GM12872 (cell line): ENCODE data around the gene SLC38A10.

Experiments
- CTCF ChIP-seq: IDR thresholded peaks from 3 replicates; pipeline ENCODE4 v1.5.1; 2011; ENCODE audit warnings: low read depth, mild to moderate bottlenecking, low read length, moderate library complexity; ENCODE audit not compliant: insufficient read depth

The SLC38A10 gene

GRCh38 chr17:81288715-81289114, 6.4 kb downstream of the SLC38A10 start:
- TF ChIP-seq CTCF = no peak

- TF ChIP-seq CTCF = no peak
Observed at GRCh38 chr17:81287741-81288430, 7.2 kb downstream of the SLC38A10 start.

DNA sequence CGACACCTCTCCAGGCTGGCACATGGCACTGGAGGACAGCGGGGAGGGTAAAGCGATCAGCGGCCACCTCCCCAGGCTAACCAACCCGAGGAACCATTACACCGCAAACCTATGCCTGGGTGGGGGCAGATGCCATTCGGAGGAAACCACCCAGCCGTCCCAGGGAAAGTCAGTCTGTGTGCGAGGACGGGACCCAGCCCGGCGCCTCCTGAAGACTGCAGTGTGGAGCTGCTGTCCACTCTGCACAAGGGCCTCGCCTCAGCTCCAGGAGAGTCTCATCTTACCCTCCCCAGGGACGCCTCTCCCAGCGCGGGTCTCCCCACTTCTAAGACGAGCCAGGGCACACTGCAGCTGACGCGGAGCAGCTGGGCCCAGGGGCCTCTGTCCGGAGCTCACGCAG, 8.0 kb downstream of the SLC38A10 start:
- TF ChIP-seq CTCF = no peak

DNA sequence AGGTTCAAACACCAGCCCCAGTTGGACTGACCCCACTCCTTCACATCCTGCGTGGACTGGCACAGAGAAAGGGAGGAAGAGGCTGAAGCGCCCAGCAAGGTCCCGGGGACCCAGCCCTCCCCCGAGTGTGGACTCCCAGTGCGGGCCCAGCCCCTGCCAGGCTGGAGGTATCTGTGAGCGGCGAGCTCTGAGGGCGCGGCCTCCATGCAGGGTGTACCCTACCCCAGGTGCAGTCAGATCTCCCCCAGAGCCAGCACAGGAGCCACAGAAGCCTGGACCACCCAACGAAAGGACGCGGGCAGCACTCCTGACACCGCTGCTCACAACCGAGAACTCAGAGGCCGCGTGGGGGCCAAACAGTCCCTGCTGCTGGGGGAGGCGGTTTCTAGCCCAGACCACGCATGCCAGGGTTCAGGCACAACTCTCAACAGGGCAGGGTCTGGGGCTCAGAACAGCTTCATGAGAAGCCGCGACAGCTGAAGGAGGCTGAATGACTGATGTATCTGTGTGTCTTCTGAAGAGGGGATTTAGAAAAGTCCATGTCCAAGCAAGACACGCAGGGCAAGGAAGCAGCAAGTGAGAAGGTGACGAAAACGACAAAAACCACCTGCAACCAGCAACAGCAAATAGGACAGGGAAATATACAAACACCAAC, 8.5 kb downstream of the SLC38A10 start:
- TF ChIP-seq CTCF = no peak

GRCh38 chr17:81285894-81286293, 9.2 kb downstream of the SLC38A10 start:
- TF ChIP-seq CTCF = no peak

- TF ChIP-seq CTCF = no peak
Observed at GRCh38 chr17:81285179-81285878, 9.8 kb downstream of the SLC38A10 start.

- TF ChIP-seq CTCF = no peak
Observed at GRCh38 chr17:81282876-81283275, 12.2 kb downstream of the SLC38A10 start.
